ENCODE measurements around the gene DAZAP2. TPM values are rescaled to one million over a fixed set of nuclear protein-coding genes. Genes with fewer than 3 reads are reported as not detected.

The DAZAP2 gene
- total RNA-seq, 1 experiment from 2014 or later: 57.4 TPM

- Histone ChIP-seq H3K4me1 (ENCODE audit: insufficient read depth, low read length) (peaks cover 38% of the 10 kb centered on the region), H3K4me3 (ENCODE audit: low read length) (no peak overlapping the region), H3K27me3 (ENCODE audit: low read length) (no peaks in the 10 kb centered on the region), H3K4me2 (ENCODE audit: low read length) (no peak overlapping the region), H3K27ac (ENCODE audit: low read length) (no peak overlapping the region), H3K9ac (ENCODE audit: low read length) (no peak overlapping the region), H3K9me2 (replicated peaks; ENCODE audit: low read length) (no peaks in the 10 kb centered on the region), H4K20me1 (ENCODE audit: low read length) (peaks cover 8% of the 10 kb centered on the region; the same call in 1 of the 2 replicates), H3K79me2 (ENCODE audit: low read length) (peaks cover 61% of the 10 kb centered on the region), H3K36me3 (ENCODE audit: low read depth, low read length) (peaks cover 17% of the 10 kb centered on the region), H2AFZ (ENCODE audit: low read length) (no peak overlapping the region), H3K9me3 (ENCODE audit: low read length) (no peaks in the 10 kb centered on the region), H3F3A (ENCODE audit: low read length, unreplicated experiment) (no peaks in the 10 kb centered on the region)
- TF ChIP-seq EZH2phosphoT487 (IDR thresholded peaks at IDR 0.05; ENCODE audit: borderline replicate concordance, low read length): no peak
- no peak for TF ChIP-seq EZH2 (IDR thresholded peaks at IDR 0.05; ENCODE audit: low read length, unreplicated experiment)
- TF ChIP-seq CTCF (conservative IDR thresholded peaks at IDR 0.05; ENCODE audit: low read depth, low read length): no peak
- ATAC-seq (no peak), DNase-seq (no peak)
- CTCF ChIA-PET: interaction anchor here (1.3 kb wide), 1 partner anchor 78 kb away, joined by 5 read pairs; no protein-coding TSS in a partner anchor
- POLR2A ChIA-PET (ENCODE audit: unreplicated experiment): interaction anchor here (0.7 kb wide), 1 partner anchor 11 kb away, joined by 5 read pairs; no protein-coding TSS in a partner anchor
- intact Hi-C loops (cut with micrococcal nuclease): loop anchor here (10.0 kb wide), 1 partner anchor 561 kb away; no protein-coding TSS in a partner anchor
- BruUV-seq (replicated peaks): no TSS peak
These were observed 24.7 kb downstream of the DAZAP2 start for GRCh38 chr12:51263341-51263740.

- Histone ChIP-seq H3K9ac (ENCODE audit: low read length) (no peak overlapping the region), H3K9me2 (replicated peaks; ENCODE audit: low read length) (no peaks in the 10 kb centered on the region), H3K4me1 (ENCODE audit: insufficient read depth, low read length) (peaks cover 45% of the 10 kb centered on the region), H2AFZ (ENCODE audit: low read length) (no peak overlapping the region), H3K27me3 (ENCODE audit: low read length) (no peaks in the 10 kb centered on the region), H3K79me2 (ENCODE audit: low read length) (peaks cover 71% of the 10 kb centered on the region), H3K9me3 (ENCODE audit: low read length) (no peaks in the 10 kb centered on the region), H3K4me2 (ENCODE audit: low read length) (no peak overlapping the region), H3K36me3 (ENCODE audit: low read depth, low read length) (peaks cover 17% of the 10 kb centered on the region), H3K27ac (ENCODE audit: low read length) (no peak overlapping the region), H3K4me3 (ENCODE audit: low read length) (no peak overlapping the region), H4K20me1 (ENCODE audit: low read length) (peaks cover 8% of the 10 kb centered on the region; the same call in 1 of the 2 replicates), H3F3A (ENCODE audit: low read length, unreplicated experiment) (no peaks in the 10 kb centered on the region)
- ATAC-seq: no peak
- BruUV-seq (replicated peaks): no TSS peak
- POLR2A ChIA-PET (ENCODE audit: unreplicated experiment): no interaction called here
- DNase-seq: no peak
- CTCF ChIA-PET: no interaction called here
- intact Hi-C loops (cut with micrococcal nuclease): loop anchor here (10.0 kb wide), 1 partner anchor 561 kb away; no protein-coding TSS in a partner anchor
- TF ChIP-seq EZH2phosphoT487 (IDR thresholded peaks at IDR 0.05; ENCODE audit: borderline replicate concordance, low read length) (no peak), CTCF (conservative IDR thresholded peaks at IDR 0.05; ENCODE audit: low read depth, low read length) (no peak), EZH2 (IDR thresholded peaks at IDR 0.05; ENCODE audit: low read length, unreplicated experiment) (no peak)
These were observed 25.7 kb downstream of the DAZAP2 start for GRCh38 chr12:51264297-51264696.

DNA sequence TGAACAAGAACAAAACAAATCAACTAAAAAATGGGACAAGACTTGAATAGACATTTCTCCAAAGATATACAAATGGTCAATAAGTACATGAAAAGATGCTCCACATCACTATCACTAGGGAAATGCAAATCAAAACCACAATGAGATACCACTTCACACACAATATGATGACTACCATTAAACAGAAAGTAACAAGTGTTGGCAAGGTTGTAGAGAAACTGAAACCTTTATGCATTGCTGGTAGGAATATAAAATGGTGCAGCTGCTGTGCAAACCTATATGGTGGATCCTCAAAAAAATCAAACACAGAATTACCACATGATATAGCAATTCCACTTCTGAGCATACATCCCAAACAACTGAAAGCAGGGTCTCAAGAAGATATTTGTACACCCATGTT lies 26.4 kb downstream of the DAZAP2 start:
- intact Hi-C loops (cut with micrococcal nuclease): loop anchor here (5.0 to 10.0 kb wide), 3 partner anchors 183 to 560 kb away; partner anchors contain the start of genes CSRNP2 and LETMD1

More for the DNA sequence above, 26.4 kb downstream of the DAZAP2 start:
- Histone ChIP-seq H3K4me3 (ENCODE audit: low read length) (no peak overlapping the region), H3K27ac (ENCODE audit: low read length) (no peak overlapping the region), H3K36me3 (ENCODE audit: low read depth, low read length) (peaks cover 17% of the 10 kb centered on the region), H3K27me3 (ENCODE audit: low read length) (no peaks in the 10 kb centered on the region), H3K4me2 (ENCODE audit: low read length) (peak overlapping the region; percentile 33), H3K9me2 (replicated peaks; ENCODE audit: low read length) (no peaks in the 10 kb centered on the region), H2AFZ (ENCODE audit: low read length) (no peak overlapping the region), H4K20me1 (ENCODE audit: low read length) (peaks cover 8% of the 10 kb centered on the region; the same call in 1 of the 2 replicates), H3F3A (ENCODE audit: low read length, unreplicated experiment) (no peaks in the 10 kb centered on the region), H3K9me3 (ENCODE audit: low read length) (no peaks in the 10 kb centered on the region), H3K79me2 (ENCODE audit: low read length) (peaks cover 75% of the 10 kb centered on the region), H3K9ac (ENCODE audit: low read length) (no peak overlapping the region), H3K4me1 (ENCODE audit: insufficient read depth, low read length) (peaks cover 45% of the 10 kb centered on the region)
- DNase-seq: no peak
- no peak for TF ChIP-seq CTCF (conservative IDR thresholded peaks at IDR 0.05; ENCODE audit: low read depth, low read length)
- BruUV-seq (replicated peaks): no TSS peak
- ChIA-PET POLR2A (ENCODE audit: unreplicated experiment) (no interaction called here), CTCF (no interaction called here)
- ATAC-seq: no peak

Data from PC-3 (cell line).